Psoas muscle (tissue), 8 donors: Measurements from ENCODE around the gene ST6GAL1. TPM values are rescaled to one million over a fixed set of nuclear protein-coding genes. Genes with fewer than 3 reads are reported as not detected.

Source experiments
- ATAC-seq, 4 donors: fragments of 200-7000 bp; cut with Tn5 transposase; one replicate each; pipeline ENCODE4 v1.9.1; 2020; ENCODE audit warnings: moderate library complexity in 3 of 4, mild to moderate bottlenecking in 2 of 4
- DNase-seq, 2 donors: peaks; one replicate each; pipeline ENCODE4 v3.0.0-alpha.2; 2020
- H3K27ac ChIP-seq: fragments of 200-600 bp; one replicate; pipeline ENCODE4 v1.8.0; 2022
- H3K27me3 ChIP-seq, 3 donors: fragments of 200-600 bp in 1 of 3; one replicate each; pipeline versions ENCODE4 v1.6.1 to v1.8.0; 2013 to 2022; ENCODE audit warnings: low read length in 2 of 3, mild to moderate bottlenecking in 2 of 3, moderate library complexity in 1 of 3; ENCODE audit not compliant: insufficient read depth in 3 of 3
- H3K36me3 ChIP-seq, 2 donors: fragments of 200-600 bp in 1 of 2; one replicate each; pipeline versions ENCODE4 v1.6.1 to v1.8.0; 2013 to 2022; ENCODE audit warnings: low read depth in 1 of 2, mild to moderate bottlenecking in 1 of 2, moderate library complexity in 1 of 2; ENCODE audit not compliant: insufficient read depth in 1 of 2
- H3K4me1 ChIP-seq: fragments of 200-600 bp; one replicate; pipeline ENCODE4 v1.8.0; 2022
- H3K4me3 ChIP-seq: fragments of 200-600 bp; one replicate; pipeline ENCODE4 v1.8.0; 2022; ENCODE audit warnings: mild to moderate bottlenecking
- H3K9me3 ChIP-seq: fragments of 200-600 bp; one replicate; pipeline ENCODE4 v1.8.0; 2022
- WGBS, 3 donors: extraction: QIAGEN DNeasy Blood & Tissue Kit; methylation state at CpG; one replicate each; pipeline versions ENCODE4 v1.1.6 to v1.1.7; 2013; 5-methylcytosine and 5-hydroxymethylcytosine counted together
- intact Hi-C, 2 donors: fragments of 100-400 bp; cut with DNase I; formaldehyde crosslinking; loops; one replicate each; pipeline versions ENCODE4 v1.11.0 to v1.14.2; 2022
- polyA plus RNA-seq, 3 donors: library from polyadenylated mRNA; stranded (reverse); fragments of 200-250 nt; gene quantifications; one replicate each; pipeline ENCODE4 v1.2.3, GENCODE V29; 2013
- total RNA-seq, 4 donors: library from RNA; stranded (reverse); fragmentation: NEBNext Ultra II Directional in 2 of 4; extraction: Animal tissue kit (Norgen Biotek cat#: 25700) in 2 of 4; gene quantifications; one replicate each; pipeline versions ENCODE4 v1.2.1 to v1.2.4, GENCODE V29; 2021 to 2023
- TF ChIP-seq, protein P1 (sequence below): fragments of 200-600 bp; IDR thresholded peaks from one replicate; pipeline ENCODE4 v1.8.0; 2022; ENCODE audit warnings: antibody characterized with exemption
- donor health status: healthy with polysubstance abuse.
- donor health status: DM: no; HTN: no; CAD: no; lungs with moderate emphysema.
- donor health status: Bipolar disorder and iron deficiency.
- donor health status: healthy.
- donor health status: DM: yes; HTN: yes; CAD: no.
- donor health status: DM: no; HTN: no; CAD: no.
- donor health status: DM: no; HTN: no; CAD: no.
- donor health status: DM: yes; HTN: yes; CAD: no.

Gene ST6GAL1
- total and polyA plus RNA-seq, 7 donors: 4.2 to 25.0 (median 15.3) TPM

DNA sequence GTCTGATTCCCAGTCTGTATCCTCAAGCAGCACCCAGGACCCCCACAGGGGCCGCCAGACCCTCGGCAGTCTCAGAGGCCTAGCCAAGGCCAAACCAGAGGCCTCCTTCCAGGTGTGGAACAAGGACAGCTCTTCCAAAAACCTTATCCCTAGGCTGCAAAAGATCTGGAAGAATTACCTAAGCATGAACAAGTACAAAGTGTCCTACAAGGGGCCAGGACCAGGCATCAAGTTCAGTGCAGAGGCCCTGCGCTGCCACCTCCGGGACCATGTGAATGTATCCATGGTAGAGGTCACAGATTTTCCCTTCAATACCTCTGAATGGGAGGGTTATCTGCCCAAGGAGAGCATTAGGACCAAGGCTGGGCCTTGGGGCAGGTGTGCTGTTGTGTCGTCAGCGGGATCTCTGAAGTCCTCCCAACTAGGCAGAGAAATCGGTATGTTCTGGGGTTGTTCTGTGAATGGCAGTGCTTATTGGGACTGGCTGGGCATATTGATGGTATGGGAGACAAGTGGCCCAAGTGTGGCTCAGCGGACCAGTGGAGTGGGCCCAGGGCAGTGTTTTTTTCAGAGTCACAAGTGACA, 112.6 kb downstream of the ST6GAL1 start:
- intact Hi-C loops: no loop called here
- no peaks in the 10 kb centered on the region for H3K27me3 ChIP-seq
- TF ChIP-seq, protein P1, sequence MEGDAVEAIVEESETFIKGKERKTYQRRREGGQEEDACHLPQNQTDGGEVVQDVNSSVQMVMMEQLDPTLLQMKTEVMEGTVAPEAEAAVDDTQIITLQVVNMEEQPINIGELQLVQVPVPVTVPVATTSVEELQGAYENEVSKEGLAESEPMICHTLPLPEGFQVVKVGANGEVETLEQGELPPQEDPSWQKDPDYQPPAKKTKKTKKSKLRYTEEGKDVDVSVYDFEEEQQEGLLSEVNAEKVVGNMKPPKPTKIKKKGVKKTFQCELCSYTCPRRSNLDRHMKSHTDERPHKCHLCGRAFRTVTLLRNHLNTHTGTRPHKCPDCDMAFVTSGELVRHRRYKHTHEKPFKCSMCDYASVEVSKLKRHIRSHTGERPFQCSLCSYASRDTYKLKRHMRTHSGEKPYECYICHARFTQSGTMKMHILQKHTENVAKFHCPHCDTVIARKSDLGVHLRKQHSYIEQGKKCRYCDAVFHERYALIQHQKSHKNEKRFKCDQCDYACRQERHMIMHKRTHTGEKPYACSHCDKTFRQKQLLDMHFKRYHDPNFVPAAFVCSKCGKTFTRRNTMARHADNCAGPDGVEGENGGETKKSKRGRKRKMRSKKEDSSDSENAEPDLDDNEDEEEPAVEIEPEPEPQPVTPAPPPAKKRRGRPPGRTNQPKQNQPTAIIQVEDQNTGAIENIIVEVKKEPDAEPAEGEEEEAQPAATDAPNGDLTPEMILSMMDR: no peak
- no peak overlapping the region for H3K4me3 ChIP-seq
- no peak overlapping the region for H3K27ac ChIP-seq
- peaks cover 3% of the 10 kb centered on the region for H3K4me1 ChIP-seq
- H3K9me3 ChIP-seq: no peaks in the 10 kb centered on the region
- 98 to 99% (median 99%) methylated on average over 8 of the region's 8 CpGs for WGBS, 3 donors
- DNase-seq (no peak), ATAC-seq (no peak)
- peaks cover 0 to 33% of the 10 kb centered on the region in 2 donors for H3K36me3 ChIP-seq

DNA sequence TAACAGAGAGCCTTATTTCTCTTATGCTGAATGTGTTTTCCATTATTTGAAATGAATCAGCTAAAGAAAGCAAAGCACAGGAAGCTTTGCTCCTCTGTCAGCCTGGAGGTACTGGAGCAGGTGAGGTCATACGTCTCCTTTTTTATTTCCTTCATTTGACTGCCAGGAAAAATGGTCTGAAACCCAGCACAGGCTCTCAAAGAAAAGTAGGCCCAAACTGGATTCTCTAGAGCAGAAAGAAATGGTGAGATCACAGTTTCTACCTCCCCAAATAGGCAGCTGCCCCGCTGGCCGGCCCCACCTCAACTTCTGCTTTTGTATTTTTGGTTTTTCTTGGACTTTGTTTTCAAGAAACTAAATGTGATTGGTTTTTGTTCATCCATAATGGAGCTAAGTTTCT, 113.9 kb downstream of the ST6GAL1 start:
- ATAC-seq: no peak
- DNase-seq: no peak
- Histone ChIP-seq H3K27me3 (no peaks in the 10 kb centered on the region), H3K27ac (peak overlapping the region; percentile 13), H3K4me3 (no peak overlapping the region), H3K9me3 (no peaks in the 10 kb centered on the region), H3K36me3 (peaks cover 0 to 25% of the 10 kb centered on the region in 2 donors), H3K4me1 (peaks cover 3% of the 10 kb centered on the region)
- TF ChIP-seq, protein P1: no peak
- WGBS, 3 donors: 74 to 75% (median 74%) methylated on average over 3 of the region's 3 CpGs
- intact Hi-C loops: no loop called here

DNA sequence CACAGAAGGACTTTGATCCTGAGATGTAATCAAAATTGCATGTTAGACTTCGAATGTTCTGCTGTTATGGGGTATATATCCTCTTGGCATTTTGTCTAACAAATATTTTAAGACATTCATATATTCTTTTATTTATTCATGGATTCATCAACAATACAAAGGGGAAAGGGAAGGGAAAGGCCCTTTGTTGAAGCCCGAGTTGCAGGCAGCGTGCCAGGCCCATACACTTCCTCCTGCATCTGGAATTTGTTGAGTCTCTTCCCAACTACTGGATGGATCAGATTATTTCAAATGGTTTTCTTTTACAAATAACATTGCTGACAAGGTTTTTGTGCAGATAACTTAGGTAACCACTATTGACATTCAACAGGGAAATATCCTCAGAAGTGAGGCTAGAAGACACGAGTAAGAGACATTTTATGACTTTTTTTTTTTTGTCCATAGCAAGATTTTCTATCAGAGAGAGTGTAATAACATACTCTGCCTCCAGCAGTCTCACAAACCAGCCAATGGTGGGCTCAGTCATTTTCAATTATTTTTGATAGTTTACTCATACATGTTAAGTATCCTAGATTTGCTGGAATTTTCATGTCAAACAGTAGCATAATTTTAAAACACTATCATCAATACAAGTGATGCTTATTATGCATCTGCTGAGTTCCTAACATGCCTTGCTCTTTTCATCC, 114.7 kb downstream of the ST6GAL1 start:
- DNase-seq (peak in 1 of 2 donors; percentile 38), ATAC-seq (no peak)
- intact Hi-C loops: no loop called here
- Histone ChIP-seq H3K4me3 (no peak overlapping the region), H3K27ac (no peak overlapping the region), H3K36me3 (peaks cover 0 to 17% of the 10 kb centered on the region in 2 donors), H3K9me3 (no peaks in the 10 kb centered on the region), H3K27me3 (no peaks in the 10 kb centered on the region), H3K4me1 (peaks cover 3% of the 10 kb centered on the region)
- 56 to 73% (median 68%) methylated on average over 4 of the region's 4 CpGs for WGBS, 3 donors
- TF ChIP-seq, protein P1: no peak

DNA sequence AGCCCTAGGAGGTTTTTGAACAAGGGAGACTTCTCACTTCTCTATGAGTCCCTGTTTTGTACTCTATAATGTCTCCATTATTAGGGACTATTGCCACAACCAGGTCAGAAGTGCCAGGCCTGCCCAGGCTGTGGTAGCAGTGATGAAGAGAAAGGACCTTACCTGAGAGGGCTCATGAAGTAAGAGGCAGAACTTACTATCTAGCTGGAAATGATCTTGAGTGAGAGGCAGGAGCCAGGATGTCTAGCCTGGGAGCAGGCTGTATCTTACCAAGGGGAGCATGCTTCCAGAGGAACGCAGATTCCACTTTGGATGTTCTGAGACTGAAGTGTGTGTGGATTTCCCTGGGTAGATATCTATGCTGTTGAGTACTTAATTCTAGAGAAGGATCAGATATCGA, 115.7 kb downstream of the ST6GAL1 start:
- 91 to 98% (median 97%) methylated on average over 2 of the region's 2 CpGs for WGBS, 3 donors
- DNase-seq: no peak
- Histone ChIP-seq H3K4me1 (peaks cover 3% of the 10 kb centered on the region), H3K27ac (no peak overlapping the region), H3K27me3 (no peaks in the 10 kb centered on the region), H3K36me3 (peaks cover 0 to 14% of the 10 kb centered on the region in 2 donors), H3K4me3 (no peak overlapping the region), H3K9me3 (no peaks in the 10 kb centered on the region)
- intact Hi-C loops: no loop called here
- TF ChIP-seq, protein P1: no peak
- ATAC-seq: no peak
